ENCODE data around the gene PI4KA.

DNA sequence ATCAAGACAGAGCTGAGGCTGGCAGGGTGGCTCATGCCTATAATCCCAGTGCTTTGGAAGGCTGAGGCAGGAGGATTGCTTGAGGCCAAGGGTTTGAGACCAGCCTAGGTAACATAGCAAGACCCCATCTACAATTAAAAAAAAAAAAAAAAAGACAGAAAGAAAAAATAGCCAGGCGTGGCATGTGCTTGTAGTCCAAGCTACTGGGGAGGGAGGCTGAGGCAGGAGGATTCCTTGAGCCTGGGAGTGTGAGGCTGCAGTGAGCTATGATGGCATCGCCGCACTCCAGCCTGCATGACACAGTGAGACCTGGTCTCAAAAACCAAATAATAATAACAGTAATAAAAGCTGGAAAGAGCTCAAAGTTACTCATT lies 75.3 kb downstream of the PI4KA start:
- TF ChIP-seq, protein P1, sequence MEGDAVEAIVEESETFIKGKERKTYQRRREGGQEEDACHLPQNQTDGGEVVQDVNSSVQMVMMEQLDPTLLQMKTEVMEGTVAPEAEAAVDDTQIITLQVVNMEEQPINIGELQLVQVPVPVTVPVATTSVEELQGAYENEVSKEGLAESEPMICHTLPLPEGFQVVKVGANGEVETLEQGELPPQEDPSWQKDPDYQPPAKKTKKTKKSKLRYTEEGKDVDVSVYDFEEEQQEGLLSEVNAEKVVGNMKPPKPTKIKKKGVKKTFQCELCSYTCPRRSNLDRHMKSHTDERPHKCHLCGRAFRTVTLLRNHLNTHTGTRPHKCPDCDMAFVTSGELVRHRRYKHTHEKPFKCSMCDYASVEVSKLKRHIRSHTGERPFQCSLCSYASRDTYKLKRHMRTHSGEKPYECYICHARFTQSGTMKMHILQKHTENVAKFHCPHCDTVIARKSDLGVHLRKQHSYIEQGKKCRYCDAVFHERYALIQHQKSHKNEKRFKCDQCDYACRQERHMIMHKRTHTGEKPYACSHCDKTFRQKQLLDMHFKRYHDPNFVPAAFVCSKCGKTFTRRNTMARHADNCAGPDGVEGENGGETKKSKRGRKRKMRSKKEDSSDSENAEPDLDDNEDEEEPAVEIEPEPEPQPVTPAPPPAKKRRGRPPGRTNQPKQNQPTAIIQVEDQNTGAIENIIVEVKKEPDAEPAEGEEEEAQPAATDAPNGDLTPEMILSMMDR (IDR thresholded peaks at IDR 0.05; ENCODE audit: low read depth, low read length, missing input control): no peak
- TF ChIP-seq RAD21 (IDR thresholded peaks at IDR 0.05): no peak
- TF ChIP-seq, protein P2, sequence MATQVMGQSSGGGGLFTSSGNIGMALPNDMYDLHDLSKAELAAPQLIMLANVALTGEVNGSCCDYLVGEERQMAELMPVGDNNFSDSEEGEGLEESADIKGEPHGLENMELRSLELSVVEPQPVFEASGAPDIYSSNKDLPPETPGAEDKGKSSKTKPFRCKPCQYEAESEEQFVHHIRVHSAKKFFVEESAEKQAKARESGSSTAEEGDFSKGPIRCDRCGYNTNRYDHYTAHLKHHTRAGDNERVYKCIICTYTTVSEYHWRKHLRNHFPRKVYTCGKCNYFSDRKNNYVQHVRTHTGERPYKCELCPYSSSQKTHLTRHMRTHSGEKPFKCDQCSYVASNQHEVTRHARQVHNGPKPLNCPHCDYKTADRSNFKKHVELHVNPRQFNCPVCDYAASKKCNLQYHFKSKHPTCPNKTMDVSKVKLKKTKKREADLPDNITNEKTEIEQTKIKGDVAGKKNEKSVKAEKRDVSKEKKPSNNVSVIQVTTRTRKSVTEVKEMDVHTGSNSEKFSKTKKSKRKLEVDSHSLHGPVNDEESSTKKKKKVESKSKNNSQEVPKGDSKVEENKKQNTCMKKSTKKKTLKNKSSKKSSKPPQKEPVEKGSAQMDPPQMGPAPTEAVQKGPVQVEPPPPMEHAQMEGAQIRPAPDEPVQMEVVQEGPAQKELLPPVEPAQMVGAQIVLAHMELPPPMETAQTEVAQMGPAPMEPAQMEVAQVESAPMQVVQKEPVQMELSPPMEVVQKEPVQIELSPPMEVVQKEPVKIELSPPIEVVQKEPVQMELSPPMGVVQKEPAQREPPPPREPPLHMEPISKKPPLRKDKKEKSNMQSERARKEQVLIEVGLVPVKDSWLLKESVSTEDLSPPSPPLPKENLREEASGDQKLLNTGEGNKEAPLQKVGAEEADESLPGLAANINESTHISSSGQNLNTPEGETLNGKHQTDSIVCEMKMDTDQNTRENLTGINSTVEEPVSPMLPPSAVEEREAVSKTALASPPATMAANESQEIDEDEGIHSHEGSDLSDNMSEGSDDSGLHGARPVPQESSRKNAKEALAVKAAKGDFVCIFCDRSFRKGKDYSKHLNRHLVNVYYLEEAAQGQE (IDR thresholded peaks at IDR 0.05): no peak
- TF ChIP-seq JUND (IDR thresholded peaks at IDR 0.05): no peak
- TF ChIP-seq EGR1 (IDR thresholded peaks at IDR 0.05; ENCODE audit: low read depth in 2 of 2): no peak
- TF ChIP-seq, protein P3, sequence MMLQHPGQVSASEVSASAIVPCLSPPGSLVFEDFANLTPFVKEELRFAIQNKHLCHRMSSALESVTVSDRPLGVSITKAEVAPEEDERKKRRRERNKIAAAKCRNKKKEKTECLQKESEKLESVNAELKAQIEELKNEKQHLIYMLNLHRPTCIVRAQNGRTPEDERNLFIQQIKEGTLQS (IDR thresholded peaks at IDR 0.05): no peak
- TF ChIP-seq, protein P4, sequence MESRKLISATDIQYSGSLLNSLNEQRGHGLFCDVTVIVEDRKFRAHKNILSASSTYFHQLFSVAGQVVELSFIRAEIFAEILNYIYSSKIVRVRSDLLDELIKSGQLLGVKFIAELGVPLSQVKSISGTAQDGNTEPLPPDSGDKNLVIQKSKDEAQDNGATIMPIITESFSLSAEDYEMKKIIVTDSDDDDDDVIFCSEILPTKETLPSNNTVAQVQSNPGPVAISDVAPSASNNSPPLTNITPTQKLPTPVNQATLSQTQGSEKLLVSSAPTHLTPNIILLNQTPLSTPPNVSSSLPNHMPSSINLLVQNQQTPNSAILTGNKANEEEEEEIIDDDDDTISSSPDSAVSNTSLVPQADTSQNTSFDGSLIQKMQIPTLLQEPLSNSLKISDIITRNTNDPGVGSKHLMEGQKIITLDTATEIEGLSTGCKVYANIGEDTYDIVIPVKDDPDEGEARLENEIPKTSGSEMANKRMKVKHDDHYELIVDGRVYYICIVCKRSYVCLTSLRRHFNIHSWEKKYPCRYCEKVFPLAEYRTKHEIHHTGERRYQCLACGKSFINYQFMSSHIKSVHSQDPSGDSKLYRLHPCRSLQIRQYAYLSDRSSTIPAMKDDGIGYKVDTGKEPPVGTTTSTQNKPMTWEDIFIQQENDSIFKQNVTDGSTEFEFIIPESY (IDR thresholded peaks at IDR 0.05): no peak
- TF ChIP-seq, protein P5, sequence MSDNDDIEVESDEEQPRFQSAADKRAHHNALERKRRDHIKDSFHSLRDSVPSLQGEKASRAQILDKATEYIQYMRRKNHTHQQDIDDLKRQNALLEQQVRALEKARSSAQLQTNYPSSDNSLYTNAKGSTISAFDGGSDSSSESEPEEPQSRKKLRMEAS (IDR thresholded peaks at IDR 0.05): no peak
- TF ChIP-seq FOXA1 (IDR thresholded peaks at IDR 0.05): no peak
- TF ChIP-seq NR2F2 (IDR thresholded peaks at IDR 0.05): no peak
- no peak for TF ChIP-seq GABPA (IDR thresholded peaks at IDR 0.05 in 1 of 2, conservative IDR thresholded peaks at IDR 0.05 in 1 of 2)

All from liver (tissue), 3 donors.